ENCODE data around the gene ZNF385C.

ZNF385C gene

GRCh38 chr17:42072323-42073187, 25.7 kb downstream of the ZNF385C start:
- DNase-seq, result no peak

GRCh38 chr17:42071810-42072209, 26.5 kb downstream of the ZNF385C start:
- no peak for DNase-seq

GRCh38 chr17:42068979-42069378, 29.3 kb downstream of the ZNF385C start:
- no peak for DNase-seq

GRCh38 chr17:42067371-42068091, 30.7 kb downstream of the ZNF385C start:
- peak; percentile 67 to 72 for DNase-seq

- DNase-seq, result peak in 1 of 2 donors; percentile 4
Measured at GRCh38 chr17:42065201-42065600, 33.1 kb downstream of the ZNF385C start.

GRCh38 chr17:42062681-42063080, 35.6 kb downstream of the ZNF385C start:
- DNase-seq, result no peak

- no peak for DNase-seq
Measured at GRCh38 chr17:42061646-42062487, 36.4 kb downstream of the ZNF385C start.

- no peak for DNase-seq
Measured at GRCh38 chr17:42060231-42060630, 38.0 kb downstream of the ZNF385C start.

GRCh38 chr17:42059815-42060214, 38.5 kb downstream of the ZNF385C start:
- no peak for DNase-seq

GRCh38 chr17:42058063-42058462, 40.2 kb downstream of the ZNF385C start:
- no peak for DNase-seq

- no peak for DNase-seq
Measured at GRCh38 chr17:42056635-42057034, 41.6 kb downstream of the ZNF385C start.

- DNase-seq, result no peak
Measured at GRCh38 chr17:42055496-42055895, 42.8 kb downstream of the ZNF385C start.

GRCh38 chr17:42055027-42055426, 43.2 kb downstream of the ZNF385C start:
- DNase-seq, result no peak

- no peak for DNase-seq
Measured at GRCh38 chr17:42053731-42054500, 44.4 kb downstream of the ZNF385C start.

GRCh38 chr17:42052346-42052877, 45.9 kb downstream of the ZNF385C start:
- DNase-seq, result no peak

- no peak for DNase-seq
Measured at GRCh38 chr17:42051645-42052044, 46.6 kb downstream of the ZNF385C start.

- no peak for DNase-seq
Measured at GRCh38 chr17:42051013-42051400, 47.3 kb downstream of the ZNF385C start.

- DNase-seq, result peak; percentile 51 to 54
Measured at GRCh38 chr17:42050393-42051012, 47.8 kb downstream of the ZNF385C start, which contains the start of gene C17orf113. Gene C17orf113 (minus strand): TSS chr17:42050601. CDS start chr17:42043376, 7,225 bp downstream.

GRCh38 chr17:42049834-42050392, 48.4 kb downstream of the ZNF385C start:
- DNase-seq, result no peak

- DNase-seq, result no peak
Measured at GRCh38 chr17:42047343-42047742, 50.9 kb downstream of the ZNF385C start.

- DNase-seq, result no peak
Measured at GRCh38 chr17:42045719-42046118, 52.6 kb downstream of the ZNF385C start.
